ENCODE measurements around the gene IL6. TPM values are rescaled to one million over a fixed set of nuclear protein-coding genes. Genes with fewer than 3 reads are reported as not detected.
"Not testable (repeated sequence)": the region's sequence is repeated elsewhere in the genome, so short reads cannot be mapped to it uniquely, and the experiment has no call there.

IL6 gene
- polyA plus RNA-seq, 1 experiment = 31.0 TPM

- POLR2A ChIA-PET = no interaction called here
- TF ChIP-seq, protein P1, sequence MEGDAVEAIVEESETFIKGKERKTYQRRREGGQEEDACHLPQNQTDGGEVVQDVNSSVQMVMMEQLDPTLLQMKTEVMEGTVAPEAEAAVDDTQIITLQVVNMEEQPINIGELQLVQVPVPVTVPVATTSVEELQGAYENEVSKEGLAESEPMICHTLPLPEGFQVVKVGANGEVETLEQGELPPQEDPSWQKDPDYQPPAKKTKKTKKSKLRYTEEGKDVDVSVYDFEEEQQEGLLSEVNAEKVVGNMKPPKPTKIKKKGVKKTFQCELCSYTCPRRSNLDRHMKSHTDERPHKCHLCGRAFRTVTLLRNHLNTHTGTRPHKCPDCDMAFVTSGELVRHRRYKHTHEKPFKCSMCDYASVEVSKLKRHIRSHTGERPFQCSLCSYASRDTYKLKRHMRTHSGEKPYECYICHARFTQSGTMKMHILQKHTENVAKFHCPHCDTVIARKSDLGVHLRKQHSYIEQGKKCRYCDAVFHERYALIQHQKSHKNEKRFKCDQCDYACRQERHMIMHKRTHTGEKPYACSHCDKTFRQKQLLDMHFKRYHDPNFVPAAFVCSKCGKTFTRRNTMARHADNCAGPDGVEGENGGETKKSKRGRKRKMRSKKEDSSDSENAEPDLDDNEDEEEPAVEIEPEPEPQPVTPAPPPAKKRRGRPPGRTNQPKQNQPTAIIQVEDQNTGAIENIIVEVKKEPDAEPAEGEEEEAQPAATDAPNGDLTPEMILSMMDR (IDR thresholded peaks at IDR 0.05; ENCODE audit: insufficient read depth, low read depth, low read length) = no peak
Measured at GRCh38 chr7:22776964-22777363, 50.0 kb downstream of the IL6 start.

DNA sequence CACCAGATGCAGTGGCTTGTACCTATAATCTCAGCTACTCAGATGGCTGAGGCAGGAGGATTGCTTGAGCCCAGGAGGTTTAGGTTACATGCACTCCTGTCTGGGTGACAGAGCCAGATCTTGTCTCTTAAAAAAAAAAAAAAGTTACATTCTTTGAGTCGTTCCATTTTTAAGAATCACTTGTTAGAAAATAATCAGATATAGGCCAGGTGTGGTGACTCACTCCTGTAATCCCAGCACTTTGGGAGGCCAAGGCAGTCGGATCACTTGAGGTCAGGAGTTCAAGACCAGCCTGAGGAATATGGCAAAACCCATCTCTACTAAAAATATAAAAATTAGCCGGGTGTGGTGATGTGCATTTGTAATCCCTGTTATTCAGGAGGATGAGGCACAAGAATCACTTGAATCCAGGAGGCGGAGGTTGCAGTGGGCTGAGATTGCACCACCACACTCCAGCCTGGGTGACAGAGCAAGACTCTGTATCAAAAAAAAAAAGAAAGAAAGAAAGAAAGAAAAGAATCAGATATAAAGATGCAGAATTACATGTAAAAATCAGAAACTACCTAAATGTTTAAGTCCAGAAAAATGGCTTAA is 52.8 kb downstream of the IL6 start:
- H3K36me3 ChIP-seq (ENCODE audit: control insufficient read depth, insufficient read depth, low read length); H3K4me3 ChIP-seq (ENCODE audit: low read depth, low read length); H3K27me3 ChIP-seq (ENCODE audit: control insufficient read depth, insufficient read depth, low read length); POLR2A ChIA-PET; DNase-seq (ENCODE audit: low read depth): not testable (repeated sequence)
- CTCF ChIA-PET = interaction anchor here (1.2 to 1.7 kb wide), 3 partner anchors 51 to 193 kb away, joined by 3 to 4 read pairs (median 3); partner anchors contain the start of gene IL6

More at GRCh38 chr7:22776964-22777363, 50.0 kb downstream of the IL6 start:
- DNase-seq (ENCODE audit: low read depth) = no peak
- CTCF ChIA-PET = no interaction called here
- H3K36me3 ChIP-seq (ENCODE audit: control insufficient read depth, insufficient read depth, low read length) = no peaks in the 10 kb centered on the region
- no peak overlapping the region for H3K4me3 ChIP-seq (ENCODE audit: low read depth, low read length)
- no peaks in the 10 kb centered on the region for H3K27me3 ChIP-seq (ENCODE audit: control insufficient read depth, insufficient read depth, low read length)

DNA sequence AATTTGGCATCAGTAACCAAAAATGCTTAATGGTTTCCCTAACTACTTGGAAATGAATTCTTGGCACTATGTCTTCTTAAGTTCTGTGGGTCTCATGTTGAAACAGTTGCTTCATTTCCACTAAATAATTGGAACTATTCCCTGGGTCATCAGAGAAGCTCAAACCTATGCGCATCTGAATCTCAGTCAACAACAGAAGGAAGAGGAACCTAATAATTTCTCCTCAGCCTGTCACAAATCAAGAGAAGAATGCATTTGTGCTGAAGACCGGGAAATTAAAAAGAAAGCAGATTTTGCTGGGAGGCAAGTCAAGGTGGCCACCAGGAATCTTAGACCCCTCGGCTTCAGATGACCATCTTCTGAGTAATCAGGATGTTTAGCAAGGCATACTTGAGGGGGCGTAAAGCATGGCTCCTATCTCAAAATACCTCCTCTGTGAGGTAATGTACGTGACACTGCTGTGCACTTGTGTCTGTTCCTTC is 54.3 kb downstream of the IL6 start:
- TF ChIP-seq, protein P1 (IDR thresholded peaks at IDR 0.05; ENCODE audit: insufficient read depth, low read depth, low read length) = no peak
- no peak overlapping the region for H3K4me3 ChIP-seq (ENCODE audit: low read depth, low read length)
- DNase-seq (ENCODE audit: low read depth) = peak; percentile 85
- H3K36me3 ChIP-seq (ENCODE audit: control insufficient read depth, insufficient read depth, low read length) = no peaks in the 10 kb centered on the region
- ChIA-PET CTCF (interaction anchor here (1.1 to 4.4 kb wide), 7 partner anchors 13 to 274 kb away, joined by 4 to 30 read pairs (median 7); no protein-coding TSS in a partner anchor), POLR2A (interaction anchor here (0.9 to 1.2 kb wide), 2 partner anchors 53 to 55 kb away, joined by 3 to 4 read pairs; no protein-coding TSS in a partner anchor)
- H3K27me3 ChIP-seq (ENCODE audit: control insufficient read depth, insufficient read depth, low read length) = no peaks in the 10 kb centered on the region

Other genes with a start within 250 kb of the IL6 start
- gene STEAP1B, start 227.0 kb upstream of the IL6 start, polyA plus RNA-seq (2011; rRNA removed) = 1.4 and 4.3 TPM in 2 replicates
- 346 and 1,232 TPM in 2 replicates for gene TOMM7, start 95.6 kb downstream of the IL6 start, polyA plus RNA-seq (2011; rRNA removed)